SK-N-MC (cell line): ENCODE measurements around the gene PTPN4.

Experiments
- EZH2 ChIP-seq: fragments of 200-600 bp; sonication (generic); IDR thresholded peaks from one replicate; pipeline ENCODE4 v1.6.1; 2017; ENCODE audit warnings: antibody characterized with exemption
- POLR2AphosphoS5 ChIP-seq: IDR thresholded peaks from 2 replicates; pipeline ENCODE4 v1.6.1; 2012; ENCODE audit warnings: mild to moderate bottlenecking, low read depth, low read length, borderline replicate concordance

DNA sequence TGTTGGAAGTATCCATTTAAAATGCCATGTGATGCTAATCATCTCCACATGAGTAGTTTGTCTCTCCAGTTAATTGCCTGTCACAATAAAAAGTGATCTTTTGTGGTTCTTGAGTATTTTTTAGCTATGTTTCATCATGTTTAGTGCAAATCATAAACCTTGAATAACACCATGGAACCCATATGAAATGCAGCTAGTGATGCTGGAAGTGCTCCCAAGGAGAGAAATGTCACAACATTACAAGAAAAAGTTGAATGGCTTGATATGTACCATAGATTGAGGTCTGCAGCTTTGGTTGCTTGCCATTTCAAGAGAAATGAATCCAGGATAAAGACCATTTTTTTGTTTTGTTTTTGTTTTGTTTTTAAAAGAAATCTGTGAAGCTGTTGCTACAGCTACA, 14.3 kb downstream of the PTPN4 start:
- TF ChIP-seq POLR2AphosphoS5, result no peak
- TF ChIP-seq EZH2, result no peak
